ENCODE results near the gene DENND11.

Gene DENND11

GRCh38 chr7:141685285-141686023 lies 16.5 kb downstream of the DENND11 start:
- in situ Hi-C loops (cut with MboI; ENCODE audit: low sequenced_read_pairs), result no loop called here

DNA sequence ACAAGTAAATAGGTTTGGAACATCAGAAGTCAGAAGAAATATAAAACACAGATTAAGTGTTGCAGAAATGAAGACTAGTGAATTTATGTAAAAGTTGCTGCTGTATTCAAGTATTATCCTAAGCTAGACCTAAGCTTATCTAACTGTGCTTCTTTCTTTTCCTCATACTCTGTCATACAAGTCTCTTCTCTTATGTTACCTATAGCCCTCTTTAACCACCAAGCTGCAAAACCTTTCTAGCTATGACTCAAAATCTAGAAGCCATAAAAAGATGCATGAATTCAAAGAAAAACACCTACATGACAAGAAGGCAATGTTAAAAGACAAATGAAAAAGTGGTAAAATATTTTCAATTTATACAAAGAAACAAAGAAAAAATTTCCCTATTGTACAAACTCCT lies 23.0 kb downstream of the DENND11 start:
- in situ Hi-C loops (cut with MboI; ENCODE audit: low sequenced_read_pairs), result no loop called here

DNA sequence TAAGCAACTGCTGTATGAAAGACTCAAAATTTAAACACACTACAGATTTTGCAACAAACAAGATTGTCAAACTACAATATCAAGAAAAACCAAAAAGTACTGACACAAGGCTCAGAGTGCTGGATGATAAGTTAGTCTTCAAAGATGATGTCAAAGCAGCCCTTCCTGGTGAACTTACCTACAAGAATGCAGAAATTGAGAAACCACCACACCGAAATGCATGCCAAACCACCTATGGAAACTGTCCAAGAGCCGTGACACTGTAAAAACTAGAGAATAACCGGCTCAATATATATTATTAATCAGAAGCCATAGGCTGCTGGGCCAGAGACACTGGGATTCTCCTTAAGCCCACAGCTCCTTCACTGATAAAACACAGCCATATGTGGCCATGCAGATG lies 25.3 kb downstream of the DENND11 start:
- in situ Hi-C loops (cut with MboI; ENCODE audit: low sequenced_read_pairs), result no loop called here

- in situ Hi-C loops (cut with MboI; ENCODE audit: low sequenced_read_pairs), result no loop called here
Observed at GRCh38 chr7:141675436-141676215, 26.3 kb downstream of the DENND11 start.

- in situ Hi-C loops (cut with MboI; ENCODE audit: low sequenced_read_pairs), result no loop called here
Observed at GRCh38 chr7:141674702-141675101, 27.3 kb downstream of the DENND11 start.

DNA sequence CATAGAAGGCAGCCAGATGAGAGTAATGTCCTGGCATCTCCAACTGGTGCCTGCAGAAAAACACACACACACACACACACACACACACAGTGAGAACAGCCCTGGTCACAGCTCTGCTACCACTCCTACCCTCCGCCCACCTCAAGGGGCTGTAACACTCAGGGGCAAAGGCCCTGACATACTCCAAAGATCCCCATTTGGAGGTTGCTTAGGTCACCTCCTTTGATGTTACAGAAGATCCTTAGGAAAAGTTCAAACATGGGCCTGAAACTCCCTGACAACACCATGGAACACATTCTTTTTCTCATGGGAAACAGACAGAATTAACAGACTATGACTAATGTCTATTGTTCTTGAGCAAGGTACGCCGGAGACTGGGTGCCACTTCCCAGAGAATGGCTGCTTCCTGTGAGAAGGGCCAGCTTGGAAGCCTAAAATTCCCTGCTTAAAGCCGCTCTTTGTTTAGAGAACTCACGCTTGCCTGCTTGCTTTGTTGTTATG lies 27.7 kb downstream of the DENND11 start:
- in situ Hi-C loops (cut with MboI; ENCODE audit: low sequenced_read_pairs), result no loop called here

- in situ Hi-C loops (cut with MboI; ENCODE audit: low sequenced_read_pairs), result no loop called here
Observed at GRCh38 chr7:141673346-141673745, 28.6 kb downstream of the DENND11 start.

DNA sequence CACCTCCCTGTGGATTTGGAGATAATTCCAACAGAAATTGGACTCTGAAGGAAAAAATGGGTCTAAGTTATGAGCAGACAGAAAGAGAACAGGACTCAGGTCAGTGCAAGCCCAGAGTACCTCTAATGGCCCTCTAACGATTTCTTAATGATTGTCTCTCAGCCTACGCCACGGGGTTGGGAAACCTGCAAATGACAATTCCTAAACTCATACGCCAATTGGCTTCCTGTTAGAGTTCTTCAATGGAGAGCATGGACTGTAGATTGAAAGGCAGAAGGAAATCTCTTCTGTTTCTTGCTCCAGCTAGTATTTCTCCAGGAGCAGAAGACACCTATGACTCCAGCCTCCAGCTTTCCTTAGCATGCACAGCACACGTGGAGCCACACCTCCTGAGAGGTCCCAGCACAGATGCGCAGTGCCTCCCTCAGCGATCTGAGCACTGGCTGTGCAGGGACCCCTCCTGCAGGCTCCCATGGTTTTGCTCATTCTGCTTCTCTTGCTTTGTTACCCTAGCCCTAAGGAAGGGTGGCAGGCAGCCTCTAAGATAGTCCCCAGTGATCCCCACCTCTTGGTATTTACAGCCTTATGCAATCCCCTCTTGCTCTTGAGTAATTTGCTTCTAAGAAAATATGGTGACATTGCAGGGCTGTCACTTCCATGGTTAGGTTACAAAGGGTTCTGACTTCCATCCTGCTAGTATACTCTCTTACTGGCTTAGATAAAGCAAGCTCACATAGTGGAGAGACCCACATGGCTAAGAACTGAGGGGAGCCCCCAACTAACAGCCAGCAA lies 30.1 kb downstream of the DENND11 start:
- in situ Hi-C loops (cut with MboI; ENCODE audit: low sequenced_read_pairs), result no loop called here

GRCh38 chr7:141668853-141669252 lies 33.1 kb downstream of the DENND11 start:
- in situ Hi-C loops (cut with MboI; ENCODE audit: low sequenced_read_pairs), result no loop called here

GRCh38 chr7:141666071-141666470 lies 35.9 kb downstream of the DENND11 start:
- in situ Hi-C loops (cut with MboI; ENCODE audit: low sequenced_read_pairs), result no loop called here

- in situ Hi-C loops (cut with MboI; ENCODE audit: low sequenced_read_pairs), result no loop called here
Observed at GRCh38 chr7:141665208-141666035, 36.5 kb downstream of the DENND11 start.

DNA sequence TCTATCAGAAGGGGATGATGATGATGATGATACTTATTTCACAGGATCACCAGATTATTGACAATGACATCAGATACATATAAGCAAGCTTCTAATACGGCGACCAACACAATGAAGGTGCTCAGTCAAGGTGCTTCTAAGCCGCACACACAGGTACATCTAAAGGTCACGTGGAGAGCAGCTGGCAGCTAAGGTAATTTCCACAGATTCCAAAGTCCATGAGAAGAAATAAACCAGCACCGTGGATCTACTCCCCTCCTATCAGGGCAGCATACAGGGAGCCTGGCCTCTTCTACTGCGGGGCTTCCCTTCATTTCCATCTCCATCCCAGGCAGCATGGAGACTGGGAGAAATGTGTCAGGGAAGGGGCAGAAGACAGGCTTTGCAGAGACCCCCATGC lies 37.5 kb downstream of the DENND11 start:
- in situ Hi-C loops (cut with MboI; ENCODE audit: low sequenced_read_pairs), result no loop called here

DNA sequence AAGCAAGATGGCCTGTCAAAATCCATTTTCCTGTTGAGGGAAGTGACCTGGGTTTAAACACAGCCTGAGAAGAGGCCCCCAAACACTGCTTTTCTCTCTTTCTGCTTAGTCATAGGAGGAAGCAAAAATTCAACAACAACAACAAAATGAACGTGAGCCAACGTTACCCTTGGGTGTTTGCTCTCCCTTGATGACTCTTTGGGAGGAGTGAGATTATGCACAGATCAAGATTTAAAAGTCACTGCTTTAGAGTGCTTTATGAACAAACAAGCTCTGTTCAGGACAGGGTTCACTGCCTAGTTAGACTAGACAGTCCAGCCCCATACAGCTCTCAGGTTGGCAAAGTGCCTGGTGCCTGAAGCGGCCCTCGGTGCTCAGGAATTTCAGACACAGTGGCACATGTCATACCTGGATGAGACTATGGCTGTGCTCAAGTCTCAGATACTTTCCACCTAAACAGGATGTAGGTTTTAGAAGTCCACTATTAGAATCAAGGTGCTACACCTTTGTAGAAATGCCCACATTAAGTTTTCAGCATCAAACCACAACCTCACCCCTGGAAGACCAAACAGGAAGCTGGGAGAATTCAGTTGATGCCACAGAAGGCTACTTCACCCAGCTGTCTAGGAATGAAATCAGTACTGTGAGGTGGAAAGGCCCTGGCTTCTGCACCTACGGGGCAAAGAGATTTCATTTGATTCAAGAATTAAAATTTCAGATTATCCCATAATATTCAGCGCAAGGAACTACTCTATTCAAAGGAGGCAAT lies 38.7 kb downstream of the DENND11 start:
- in situ Hi-C loops (cut with MboI; ENCODE audit: low sequenced_read_pairs), result no loop called here

GRCh38 chr7:141660259-141660658 lies 41.7 kb downstream of the DENND11 start:
- in situ Hi-C loops (cut with MboI; ENCODE audit: low sequenced_read_pairs), result no loop called here

GRCh38 chr7:141659501-141659900 lies 42.5 kb downstream of the DENND11 start:
- in situ Hi-C loops (cut with MboI; ENCODE audit: low sequenced_read_pairs), result no loop called here

GRCh38 chr7:141654551-141654950 lies 47.4 kb downstream of the DENND11 start:
- in situ Hi-C loops (cut with MboI; ENCODE audit: low sequenced_read_pairs), result no loop called here

- in situ Hi-C loops (cut with MboI; ENCODE audit: low sequenced_read_pairs), result no loop called here
Observed at GRCh38 chr7:141652691-141653090, 49.3 kb downstream of the DENND11 start.

All from hTERT RPE-1 (cell line).